Measurements from ENCODE around the gene SLBP. TPM values are rescaled to one million over a fixed set of nuclear protein-coding genes. Genes with fewer than 3 reads are reported as not detected.
A peak's percentile ranks its signal among the peaks of the same experiment; 100 is the strongest.

The SLBP gene
- total RNA-seq, 1 experiment from 2014 or later, result 82.2 TPM

DNA sequence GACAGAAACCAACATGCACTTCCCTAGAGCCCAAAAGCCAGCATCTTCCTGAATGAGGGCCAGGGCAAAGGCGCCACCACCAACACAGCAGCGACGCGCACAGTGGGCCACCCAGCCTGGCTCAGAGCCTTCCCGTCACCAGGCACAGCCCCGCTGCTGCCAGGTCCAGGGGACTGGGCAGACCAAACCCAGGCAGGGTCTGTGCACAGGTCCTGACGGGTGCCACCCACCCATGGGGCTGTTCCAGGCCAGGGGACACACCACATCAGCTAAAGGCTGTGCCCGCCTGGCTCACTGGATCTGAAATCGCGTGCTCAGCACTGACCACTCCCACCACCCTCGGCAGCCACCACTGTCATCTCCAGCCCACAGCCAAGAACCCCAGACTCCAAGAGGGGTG, 41.8 kb downstream of the SLBP start:
- peak; percentile 27 for DNase-seq
- H3K36me3 ChIP-seq (replicated peaks; ENCODE audit: control insufficient read depth, insufficient read depth, low read length), result no peaks in the 10 kb centered on the region
- no peaks in the 10 kb centered on the region for H3K27me3 ChIP-seq (ENCODE audit: control insufficient read depth, insufficient read depth, low read length)
- no peak overlapping the region for H3K4me3 ChIP-seq (ENCODE audit: insufficient read depth, low read depth, low read length)

DNA sequence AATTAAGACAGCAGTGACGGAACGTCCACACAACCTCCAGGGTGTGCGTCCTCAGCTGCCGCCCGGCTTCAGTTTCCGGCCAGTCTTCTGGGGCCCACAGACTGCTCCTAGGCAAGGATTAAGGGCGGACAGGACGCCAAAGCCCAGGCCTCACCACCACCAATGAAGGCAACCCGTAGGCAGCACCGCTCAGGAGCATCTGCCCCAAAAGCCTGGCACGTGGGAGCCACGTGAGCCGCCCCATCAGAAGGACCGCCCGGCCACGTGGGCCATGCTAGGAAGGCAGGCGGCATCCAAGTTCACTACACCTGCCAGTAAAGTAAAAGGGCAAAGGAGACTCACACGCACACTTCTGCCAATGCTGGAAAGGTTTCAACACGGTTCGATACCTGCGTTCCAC, 42.3 kb downstream of the SLBP start:
- no peak overlapping the region for H3K4me3 ChIP-seq (ENCODE audit: insufficient read depth, low read depth, low read length)
- peak; percentile 35 for DNase-seq
- no peaks in the 10 kb centered on the region for H3K36me3 ChIP-seq (replicated peaks; ENCODE audit: control insufficient read depth, insufficient read depth, low read length)

DNA sequence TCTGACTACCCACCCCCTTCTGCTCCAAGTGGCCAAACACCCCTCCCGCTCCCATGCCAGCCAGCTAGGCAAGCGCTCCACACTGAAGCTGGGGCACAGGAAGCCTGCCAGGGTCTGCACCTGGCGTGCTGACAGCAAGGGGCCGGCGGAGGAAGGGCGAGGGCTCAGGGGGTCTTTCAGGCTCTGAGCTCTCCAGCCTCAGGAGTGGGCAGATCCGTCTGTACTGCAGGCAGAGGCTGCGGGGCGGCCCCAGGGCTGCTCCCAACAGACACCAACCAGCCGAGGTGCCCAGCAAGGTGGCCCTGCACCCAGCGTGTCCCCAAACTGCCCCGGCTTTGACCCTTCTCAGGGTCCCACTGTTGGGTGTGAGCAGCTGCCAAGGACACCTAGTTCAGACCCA, 42.8 kb downstream of the SLBP start:
- Histone ChIP-seq H3K4me3 (ENCODE audit: insufficient read depth, low read depth, low read length) (no peak overlapping the region), H3K27me3 (ENCODE audit: control insufficient read depth, insufficient read depth, low read length) (no peaks in the 10 kb centered on the region), H3K36me3 (replicated peaks; ENCODE audit: control insufficient read depth, insufficient read depth, low read length) (no peaks in the 10 kb centered on the region)
- DNase-seq, result peak; percentile 44

More for the DNA sequence above, 42.3 kb downstream of the SLBP start:
- H3K27me3 ChIP-seq (ENCODE audit: control insufficient read depth, insufficient read depth, low read length), result no peaks in the 10 kb centered on the region

DNA sequence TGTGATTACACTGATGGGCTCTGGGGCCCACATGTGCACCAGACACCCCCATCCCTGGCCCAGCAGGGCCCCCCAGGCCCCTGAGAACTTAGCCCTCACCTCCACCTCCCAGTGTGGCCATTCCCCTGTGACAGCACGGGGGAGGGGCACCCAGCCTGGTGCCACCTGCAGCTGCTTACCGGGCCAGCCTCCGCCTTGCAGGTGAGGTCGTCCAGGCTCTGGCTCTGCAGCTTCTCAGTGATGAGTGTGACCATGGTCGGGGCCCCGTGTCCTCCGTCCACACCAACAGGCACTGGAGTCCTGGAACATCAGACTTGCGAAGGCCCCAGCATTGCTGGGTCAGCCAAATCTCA, 43.7 kb downstream of the SLBP start:
- peak; percentile 71 for DNase-seq
- Histone ChIP-seq H3K4me3 (ENCODE audit: insufficient read depth, low read depth, low read length) (no peak overlapping the region), H3K36me3 (replicated peaks; ENCODE audit: control insufficient read depth, insufficient read depth, low read length) (no peaks in the 10 kb centered on the region), H3K27me3 (ENCODE audit: control insufficient read depth, insufficient read depth, low read length) (no peaks in the 10 kb centered on the region)

DNA sequence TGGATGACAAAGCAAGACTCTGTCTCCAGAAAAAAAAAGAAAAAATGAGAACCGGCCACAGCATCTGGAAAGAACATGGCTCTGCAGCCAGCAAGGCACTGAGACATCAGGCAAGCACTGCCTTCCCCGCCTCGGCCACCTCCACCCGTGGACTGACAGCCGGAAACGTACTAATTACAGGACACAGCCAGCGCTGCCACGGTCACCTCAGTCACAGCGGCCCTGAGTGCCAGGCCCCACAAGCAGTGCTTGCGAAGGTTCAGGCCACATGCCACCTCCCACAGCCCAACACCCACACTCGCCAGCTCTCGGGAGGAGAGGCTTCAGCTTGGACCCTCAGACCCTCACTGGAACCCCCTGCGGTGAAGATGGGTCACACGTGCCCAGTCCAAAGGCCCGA, 44.8 kb downstream of the SLBP start:
- Histone ChIP-seq H3K4me3 (ENCODE audit: insufficient read depth, low read depth, low read length) (no peak overlapping the region), H3K36me3 (replicated peaks; ENCODE audit: control insufficient read depth, insufficient read depth, low read length) (no peaks in the 10 kb centered on the region; the same call in 1 of the 2 replicates), H3K27me3 (ENCODE audit: control insufficient read depth, insufficient read depth, low read length) (no peaks in the 10 kb centered on the region)
- peak; percentile 43 for DNase-seq

DNA sequence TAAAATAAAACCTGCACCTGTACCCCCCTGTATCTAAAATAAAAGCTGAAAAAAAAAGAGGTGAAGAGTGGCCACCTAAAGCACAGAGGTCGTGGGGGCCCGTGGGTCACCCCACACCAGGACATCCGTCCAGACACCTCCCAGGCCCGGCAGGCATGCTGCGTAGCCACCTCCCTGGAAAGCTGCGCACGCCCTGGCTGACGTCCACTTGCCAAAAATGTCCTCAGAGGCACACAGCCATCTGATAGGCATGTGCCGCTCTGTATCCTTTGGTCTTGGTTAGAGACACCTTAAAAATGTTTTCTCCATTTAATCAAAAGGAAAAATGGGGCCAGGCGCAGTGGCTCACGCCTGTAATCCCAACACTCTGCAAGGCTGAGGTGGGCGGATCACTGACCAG, 45.7 kb downstream of the SLBP start:
- no peaks in the 10 kb centered on the region; the same call in 1 of the 2 replicates for H3K36me3 ChIP-seq (replicated peaks; ENCODE audit: control insufficient read depth, insufficient read depth, low read length)
- no peak overlapping the region for H3K4me3 ChIP-seq (ENCODE audit: insufficient read depth, low read depth, low read length)
- DNase-seq, result no peak
- no peaks in the 10 kb centered on the region for H3K27me3 ChIP-seq (ENCODE audit: control insufficient read depth, insufficient read depth, low read length)

DNA sequence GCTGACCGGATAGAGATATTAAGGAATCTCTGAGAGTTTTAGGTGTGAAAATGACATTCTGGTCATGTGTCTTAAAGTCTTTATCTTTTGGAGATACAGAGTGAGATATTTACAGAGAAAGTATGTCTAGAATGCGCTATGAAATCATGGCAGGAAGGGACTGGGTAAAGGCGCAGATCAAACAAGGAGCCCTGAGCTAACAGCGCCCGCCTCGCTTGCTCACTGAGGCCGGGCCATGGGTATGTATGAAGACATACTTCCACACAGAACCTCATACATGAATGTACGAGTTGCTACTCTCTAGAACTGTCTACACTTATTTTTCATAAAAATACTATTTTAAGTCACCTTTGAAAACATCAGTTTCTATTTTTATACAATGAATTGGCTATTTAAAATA, 48.0 kb downstream of the SLBP start:
- Histone ChIP-seq H3K4me3 (ENCODE audit: insufficient read depth, low read depth, low read length) (no peak overlapping the region), H3K27me3 (ENCODE audit: control insufficient read depth, insufficient read depth, low read length) (no peaks in the 10 kb centered on the region), H3K36me3 (replicated peaks; ENCODE audit: control insufficient read depth, insufficient read depth, low read length) (no peaks in the 10 kb centered on the region; the same call in 1 of the 2 replicates)
- peak; percentile 14 for DNase-seq

DNA sequence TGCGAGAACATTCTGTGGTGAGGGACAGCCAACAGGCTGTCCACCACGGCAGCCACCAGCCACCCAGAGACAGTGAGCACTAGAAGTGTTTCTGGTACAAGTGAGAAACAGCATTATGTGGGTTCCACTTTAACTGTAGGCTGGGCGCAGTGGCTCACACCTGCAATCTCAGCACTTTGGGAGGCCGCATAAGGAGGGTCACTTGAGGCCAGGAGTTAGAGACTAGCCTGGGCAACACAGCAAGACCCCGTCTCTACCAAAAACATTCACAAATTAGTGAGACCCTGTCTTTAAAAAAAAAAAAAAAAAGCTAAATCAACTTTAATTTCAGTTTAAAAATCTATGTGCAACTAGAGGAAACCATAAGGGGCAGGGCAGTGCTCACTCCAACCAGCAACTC, 48.6 kb downstream of the SLBP start:
- DNase-seq, result peak; percentile 37
- Histone ChIP-seq H3K4me3 (ENCODE audit: insufficient read depth, low read depth, low read length) (no peak overlapping the region), H3K36me3 (replicated peaks; ENCODE audit: control insufficient read depth, insufficient read depth, low read length) (no peaks in the 10 kb centered on the region; the same call in 1 of the 2 replicates)

DNA sequence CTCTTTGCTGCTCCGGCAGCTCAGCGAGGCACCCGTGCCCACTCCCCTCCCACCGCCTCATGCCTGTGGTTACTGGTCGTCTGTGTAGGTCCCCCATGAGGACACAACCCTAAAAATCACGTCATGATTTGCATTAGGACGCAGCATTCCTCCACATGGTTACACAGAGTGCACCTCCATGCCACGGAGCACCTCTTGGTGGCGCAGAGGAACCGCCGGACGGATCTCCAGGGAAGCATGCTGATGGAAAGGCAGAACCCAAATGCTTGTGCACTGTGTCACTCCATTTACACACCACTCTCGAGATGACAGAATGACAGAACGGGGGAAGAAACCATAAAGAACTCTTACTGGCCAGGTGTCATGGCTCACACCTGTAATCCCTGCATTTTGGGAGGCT, 50.4 kb downstream of the SLBP start:
- no peaks in the 10 kb centered on the region; the same call in 1 of the 2 replicates for H3K36me3 ChIP-seq (replicated peaks; ENCODE audit: control insufficient read depth, insufficient read depth, low read length)
- H3K27me3 ChIP-seq (ENCODE audit: control insufficient read depth, insufficient read depth, low read length), result no peaks in the 10 kb centered on the region
- H3K4me3 ChIP-seq (ENCODE audit: insufficient read depth, low read depth, low read length), result no peak overlapping the region
- peak; percentile 61 for DNase-seq

More for the DNA sequence above, 48.6 kb downstream of the SLBP start:
- no peaks in the 10 kb centered on the region for H3K27me3 ChIP-seq (ENCODE audit: control insufficient read depth, insufficient read depth, low read length)

DNA sequence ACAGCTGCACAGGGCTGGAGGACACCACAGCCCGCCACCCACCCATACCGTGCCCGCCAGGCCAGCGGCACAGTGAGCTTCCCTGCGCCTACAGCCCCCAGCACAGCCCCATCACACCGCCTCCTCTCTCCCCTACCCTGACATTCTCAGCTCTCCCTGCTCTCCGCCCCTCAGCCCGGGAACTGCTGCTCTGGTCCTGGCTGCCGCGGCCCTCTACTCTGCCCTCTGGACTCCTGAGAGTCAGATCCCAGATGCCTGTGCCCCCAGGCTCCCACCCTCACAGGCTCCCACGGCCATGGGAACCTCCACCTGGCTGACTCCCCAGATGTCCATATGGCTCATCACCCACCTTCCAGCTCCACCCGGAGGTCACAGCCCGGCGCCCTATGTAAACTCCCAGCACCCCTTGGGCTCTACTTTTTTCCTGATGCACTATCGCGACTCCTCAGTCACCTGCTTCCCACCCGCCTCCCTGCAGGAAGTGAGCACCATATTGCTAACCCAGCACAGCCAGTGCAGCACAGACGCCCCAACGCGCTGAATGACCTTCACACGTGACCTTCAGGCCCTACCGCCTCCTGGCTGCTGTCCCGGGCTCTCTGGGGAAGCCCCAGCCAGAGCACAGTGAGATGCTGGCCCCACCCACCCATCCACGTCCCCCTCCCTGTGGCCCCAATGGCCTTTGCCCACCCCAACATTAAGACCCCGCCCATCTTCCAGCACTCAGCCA, 51.0 kb downstream of the SLBP start:
- Histone ChIP-seq H3K36me3 (replicated peaks; ENCODE audit: control insufficient read depth, insufficient read depth, low read length) (no peaks in the 10 kb centered on the region; the same call in 1 of the 2 replicates), H3K27me3 (ENCODE audit: control insufficient read depth, insufficient read depth, low read length) (no peaks in the 10 kb centered on the region), H3K4me3 (ENCODE audit: insufficient read depth, low read depth, low read length) (no peak overlapping the region)
- peak; percentile 71 for DNase-seq

DNA sequence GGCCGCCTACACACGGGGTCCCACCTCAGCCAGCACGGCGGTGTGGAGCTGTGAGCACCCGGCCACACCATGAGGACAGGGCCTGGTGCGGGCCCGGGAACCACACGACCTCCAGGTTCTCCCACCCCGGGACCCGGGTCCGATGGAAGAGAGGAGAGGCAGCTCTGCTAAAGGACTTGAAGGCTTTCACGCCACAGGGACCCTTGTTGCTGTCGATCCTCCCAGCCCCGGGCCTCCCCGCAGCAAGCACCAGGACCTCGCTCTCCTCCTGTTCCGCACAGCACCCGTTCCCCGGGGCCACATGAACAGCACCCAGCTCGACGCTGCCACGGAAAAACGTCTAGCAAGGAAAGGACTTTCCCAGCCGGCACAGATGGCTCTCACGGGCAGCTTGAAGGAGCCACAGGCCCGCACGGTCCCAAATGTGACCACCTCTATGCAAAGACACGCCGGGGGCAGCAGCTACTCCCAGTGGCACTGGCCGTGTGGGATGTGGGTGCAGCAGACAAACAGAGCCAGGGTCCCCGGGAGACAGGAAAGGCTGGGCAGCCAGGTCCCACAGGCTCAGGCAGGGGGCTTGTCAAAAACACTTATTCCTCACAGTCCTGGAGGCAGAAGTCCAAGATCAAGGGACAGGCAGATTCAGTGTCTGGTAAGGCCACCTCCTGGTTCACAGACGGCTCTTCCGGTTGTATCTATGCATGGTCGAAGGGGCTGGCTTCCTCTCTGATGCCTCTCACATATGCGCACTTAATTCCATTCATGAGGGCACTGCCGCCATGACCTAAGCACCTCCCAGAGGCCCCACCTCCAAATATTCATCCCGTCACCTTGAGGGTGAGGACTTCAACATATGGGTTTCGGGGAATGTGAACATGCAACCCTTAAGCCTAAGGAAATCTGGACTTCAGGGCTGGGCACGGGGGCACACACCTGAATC, 52.7 kb downstream of the SLBP start:
- DNase-seq, result peak; percentile 60
- H3K36me3 ChIP-seq (replicated peaks; ENCODE audit: control insufficient read depth, insufficient read depth, low read length), result no peaks in the 10 kb centered on the region; the same call in 1 of the 2 replicates
- no peaks in the 10 kb centered on the region for H3K27me3 ChIP-seq (ENCODE audit: control insufficient read depth, insufficient read depth, low read length)
- H3K4me3 ChIP-seq (ENCODE audit: insufficient read depth, low read depth, low read length), result no peak overlapping the region

DNA sequence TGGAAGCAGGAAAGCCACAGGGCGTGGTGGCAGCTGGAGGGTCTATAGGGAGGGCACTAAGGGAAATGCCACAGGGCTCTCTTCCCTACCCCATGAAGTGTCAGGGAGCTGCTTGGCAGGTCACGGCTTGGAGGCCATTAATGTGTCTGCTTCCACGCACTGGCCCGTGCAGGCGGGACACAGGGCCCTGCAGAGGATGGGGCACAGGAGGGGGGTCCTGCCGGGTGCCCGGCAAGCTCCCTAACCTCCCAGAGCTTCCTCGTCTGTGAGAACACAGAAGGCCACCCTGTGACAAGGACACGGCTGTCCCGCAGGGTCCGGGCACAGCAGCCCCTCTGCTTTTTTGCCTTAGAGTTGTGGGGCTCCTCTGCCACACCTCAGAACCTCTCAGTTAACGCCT, 53.5 kb downstream of the SLBP start:
- H3K4me3 ChIP-seq (ENCODE audit: insufficient read depth, low read depth, low read length), result no peak overlapping the region
- no peaks in the 10 kb centered on the region for H3K27me3 ChIP-seq (ENCODE audit: control insufficient read depth, insufficient read depth, low read length)
- no peaks in the 10 kb centered on the region; the same call in 1 of the 2 replicates for H3K36me3 ChIP-seq (replicated peaks; ENCODE audit: control insufficient read depth, insufficient read depth, low read length)
- peak; percentile 37 for DNase-seq

DNA sequence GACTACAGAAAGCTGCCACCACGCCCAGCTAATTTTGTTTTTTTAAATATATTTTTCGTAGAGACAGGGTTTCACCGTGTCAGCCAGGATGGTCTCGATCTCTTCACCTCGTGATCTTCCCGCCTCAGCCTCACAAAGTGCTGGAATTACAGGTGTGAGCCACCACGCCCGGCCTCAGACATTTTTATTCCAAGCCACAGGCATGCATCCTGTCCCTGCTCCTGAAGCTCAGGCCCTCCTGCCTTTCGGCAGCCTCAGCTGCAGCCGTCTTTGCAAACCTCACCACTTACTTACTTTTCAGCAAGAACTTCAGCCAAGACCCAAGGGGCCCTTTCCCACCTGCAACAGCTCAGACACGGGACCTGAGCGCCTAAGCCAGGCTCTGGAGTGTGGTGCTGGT, 54.0 kb downstream of the SLBP start:
- H3K27me3 ChIP-seq (ENCODE audit: control insufficient read depth, insufficient read depth, low read length), result no peaks in the 10 kb centered on the region
- H3K4me3 ChIP-seq (ENCODE audit: insufficient read depth, low read depth, low read length), result no peak overlapping the region
- no peak for DNase-seq
- H3K36me3 ChIP-seq (replicated peaks; ENCODE audit: control insufficient read depth, insufficient read depth, low read length), result no peaks in the 10 kb centered on the region

DNA sequence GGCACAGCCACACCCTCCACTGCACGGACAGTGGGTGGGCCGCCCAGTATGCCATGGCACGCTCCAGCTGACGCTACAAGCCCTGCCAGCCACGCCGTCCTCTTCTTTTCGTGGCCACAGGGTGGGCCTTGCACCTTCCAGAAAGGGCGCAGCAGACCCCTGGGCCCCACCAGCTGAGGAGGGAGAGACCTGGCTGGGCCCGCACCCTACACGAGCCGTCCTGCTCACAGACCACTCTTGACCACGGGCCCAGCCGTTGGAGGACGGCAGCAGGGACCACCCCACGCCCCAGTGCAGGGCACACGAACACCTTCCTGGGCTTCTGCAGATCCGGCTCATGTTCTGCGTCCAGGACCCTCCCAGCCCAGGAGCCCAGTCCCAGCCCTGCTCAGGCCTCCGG, 55.1 kb downstream of the SLBP start:
- peak; percentile 39 for DNase-seq
- no peaks in the 10 kb centered on the region for H3K27me3 ChIP-seq (ENCODE audit: control insufficient read depth, insufficient read depth, low read length)
- H3K36me3 ChIP-seq (replicated peaks; ENCODE audit: control insufficient read depth, insufficient read depth, low read length), result no peaks in the 10 kb centered on the region
- no peak overlapping the region for H3K4me3 ChIP-seq (ENCODE audit: insufficient read depth, low read depth, low read length)

DNA sequence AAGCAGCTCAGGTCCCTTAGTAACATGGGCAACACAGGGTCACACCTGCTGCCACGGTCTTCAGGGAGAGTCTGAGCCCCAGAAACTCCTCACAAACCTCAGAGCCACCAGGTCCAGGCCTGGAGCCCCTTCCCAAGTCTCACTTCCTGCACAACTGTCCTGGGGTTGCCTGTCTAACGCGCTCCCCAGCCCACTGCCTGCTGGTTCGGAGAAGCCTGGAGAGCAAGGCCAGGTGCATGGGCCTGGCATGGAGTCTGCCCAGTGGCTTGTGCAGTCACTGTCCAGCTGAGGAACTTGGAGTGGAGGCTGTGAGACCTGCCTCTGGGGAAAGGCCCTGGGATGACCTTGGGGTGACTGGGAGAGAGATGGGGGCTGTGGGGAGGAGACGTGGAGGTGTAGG, 56.0 kb downstream of the SLBP start:
- peak; percentile 19 for DNase-seq
- Histone ChIP-seq H3K4me3 (ENCODE audit: insufficient read depth, low read depth, low read length) (no peak overlapping the region), H3K36me3 (replicated peaks; ENCODE audit: control insufficient read depth, insufficient read depth, low read length) (no peaks in the 10 kb centered on the region), H3K27me3 (ENCODE audit: control insufficient read depth, insufficient read depth, low read length) (no peaks in the 10 kb centered on the region)
